ENCODE measurements around the gene NR2F2.
A peak's percentile ranks its signal among the peaks of the same experiment; 100 is the strongest.

NR2F2 gene

GRCh38 chr15:96320703-96321638 is 9.5 kb upstream of the NR2F2 start:
- no peak for DNase-seq

GRCh38 chr15:96321639-96322535 is 8.6 kb upstream of the NR2F2 start:
- DNase-seq: no peak

GRCh38 chr15:96322536-96323318 is 7.8 kb upstream of the NR2F2 start:
- no peak for DNase-seq

GRCh38 chr15:96323319-96324145 is 7.0 kb upstream of the NR2F2 start:
- DNase-seq: no peak

GRCh38 chr15:96324192-96324895 is 6.2 kb upstream of the NR2F2 start:
- no peak for DNase-seq

GRCh38 chr15:96324940-96325540 is 5.5 kb upstream of the NR2F2 start:
- no peak for DNase-seq

- no peak for DNase-seq
Observed at GRCh38 chr15:96325541-96326327, 4.8 kb upstream of the NR2F2 start.

- no peak for DNase-seq
Observed at GRCh38 chr15:96326328-96327154, 4.0 kb upstream of the NR2F2 start.

- DNase-seq: peak; percentile 60
Observed at GRCh38 chr15:96327155-96327741, 3.3 kb upstream of the NR2F2 start.

GRCh38 chr15:96328181-96328876 is 2.2 kb upstream of the NR2F2 start:
- no peak for DNase-seq

GRCh38 chr15:96328877-96329195 is 1.7 kb upstream of the NR2F2 start:
- DNase-seq: no peak

GRCh38 chr15:96329403-96329981 is 1.0 kb upstream of the NR2F2 start:
- DNase-seq: no peak

GRCh38 chr15:96330064-96330449 is 443 bp upstream of the NR2F2 start:
- no peak for DNase-seq

- DNase-seq: no peak
Observed at GRCh38 chr15:96331144-96331944, 844 bp downstream of the NR2F2 start.

GRCh38 chr15:96331945-96332636 is 1.6 kb downstream of the NR2F2 start:
- DNase-seq: peak; percentile 31

- no peak for DNase-seq
Observed at GRCh38 chr15:96332637-96333121, 2.2 kb downstream of the NR2F2 start.

Data from NCI-H446 treated with DMSO at 0.1 percent for 48 hours (cell line).